ENCODE results near the gene FAM219A. TPM values are rescaled to one million over a fixed set of nuclear protein-coding genes. Genes with fewer than 3 reads are reported as not detected.

FAM219A gene
- total and polyA plus RNA-seq, 3 donors from 2014 or later = 12.2 to 17.9 (median 12.6) TPM

DNA sequence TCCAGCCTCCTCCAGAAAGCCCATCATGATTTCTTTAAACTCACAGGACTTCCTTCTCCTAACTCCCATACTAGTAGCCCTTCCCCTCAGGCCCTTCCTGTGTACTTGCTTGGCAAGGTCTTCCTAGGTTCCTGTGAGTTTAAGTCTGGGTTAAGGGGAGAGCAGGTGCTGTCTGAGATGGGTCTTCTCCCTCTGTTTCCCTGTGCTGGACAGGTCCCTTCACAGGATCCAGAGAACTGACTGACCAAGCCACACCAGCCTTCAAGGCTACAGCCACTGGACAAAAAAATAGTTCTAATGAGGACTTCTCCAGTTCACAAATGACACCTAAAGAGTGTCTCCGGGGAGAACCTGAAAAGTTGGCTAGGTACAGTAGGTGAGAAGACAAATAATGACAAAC, 52.2 kb downstream of the FAM219A start:
- intact Hi-C loops (cut with DNase I; ENCODE audit: low total_unique reads) = loop anchor here (10.0 kb wide), 1 partner anchor 99 kb away; no protein-coding TSS in a partner anchor
- Histone ChIP-seq H3K9me3 (no peaks in the 10 kb centered on the region), H3K36me3 (ENCODE audit: low read depth, missing control alignments) (no peaks in the 10 kb centered on the region), H3K27me3 (no peaks in the 10 kb centered on the region), H3K4me3 (no peak overlapping the region), H3K4me1 (no peaks in the 10 kb centered on the region), H3K27ac (no peak overlapping the region)
- 89 to 94% methylated on average over 1 of the region's 1 CpG for WGBS, 2 donors
- DNase-seq = no peak
- no peak for TF ChIP-seq POLR2A (IDR thresholded peaks at IDR 0.05)
- TF ChIP-seq, protein P1, sequence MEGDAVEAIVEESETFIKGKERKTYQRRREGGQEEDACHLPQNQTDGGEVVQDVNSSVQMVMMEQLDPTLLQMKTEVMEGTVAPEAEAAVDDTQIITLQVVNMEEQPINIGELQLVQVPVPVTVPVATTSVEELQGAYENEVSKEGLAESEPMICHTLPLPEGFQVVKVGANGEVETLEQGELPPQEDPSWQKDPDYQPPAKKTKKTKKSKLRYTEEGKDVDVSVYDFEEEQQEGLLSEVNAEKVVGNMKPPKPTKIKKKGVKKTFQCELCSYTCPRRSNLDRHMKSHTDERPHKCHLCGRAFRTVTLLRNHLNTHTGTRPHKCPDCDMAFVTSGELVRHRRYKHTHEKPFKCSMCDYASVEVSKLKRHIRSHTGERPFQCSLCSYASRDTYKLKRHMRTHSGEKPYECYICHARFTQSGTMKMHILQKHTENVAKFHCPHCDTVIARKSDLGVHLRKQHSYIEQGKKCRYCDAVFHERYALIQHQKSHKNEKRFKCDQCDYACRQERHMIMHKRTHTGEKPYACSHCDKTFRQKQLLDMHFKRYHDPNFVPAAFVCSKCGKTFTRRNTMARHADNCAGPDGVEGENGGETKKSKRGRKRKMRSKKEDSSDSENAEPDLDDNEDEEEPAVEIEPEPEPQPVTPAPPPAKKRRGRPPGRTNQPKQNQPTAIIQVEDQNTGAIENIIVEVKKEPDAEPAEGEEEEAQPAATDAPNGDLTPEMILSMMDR (IDR thresholded peaks at IDR 0.05) = no peak

DNA sequence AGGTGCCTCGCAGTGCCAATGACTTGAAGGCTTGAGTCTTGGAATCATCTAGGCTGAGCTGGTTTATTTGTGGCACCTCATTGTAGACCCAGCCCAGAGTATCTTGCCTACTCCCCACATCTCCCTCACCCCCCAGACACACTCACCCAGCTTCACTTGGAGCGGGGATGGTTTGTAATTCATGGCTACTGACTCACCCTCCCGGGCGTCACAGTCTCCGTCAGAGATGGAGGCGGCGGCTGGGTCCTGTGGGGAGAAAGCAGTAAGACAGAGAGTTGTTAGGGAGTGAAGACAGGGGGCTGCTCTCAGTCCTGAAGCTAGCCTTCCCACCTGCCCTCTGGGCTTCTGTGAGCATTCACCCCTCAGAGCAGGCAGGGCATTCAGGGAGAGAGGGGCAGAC, 52.7 kb downstream of the FAM219A start:
- TF ChIP-seq POLR2A (IDR thresholded peaks at IDR 0.05) = no peak
- TF ChIP-seq, protein P1 (IDR thresholded peaks at IDR 0.05) = no peak
- intact Hi-C loops (cut with DNase I; ENCODE audit: low total_unique reads) = loop anchor here (10.0 kb wide), 1 partner anchor 99 kb away; no protein-coding TSS in a partner anchor
- WGBS, 2 donors = 90 to 95% methylated on average over 6 to 7 of the region's 7 CpGs
- H3K9me3 ChIP-seq = no peaks in the 10 kb centered on the region
- H3K4me1 ChIP-seq = no peaks in the 10 kb centered on the region
- no peaks in the 10 kb centered on the region for H3K36me3 ChIP-seq (ENCODE audit: low read depth, missing control alignments)
- no peak overlapping the region for H3K4me3 ChIP-seq
- DNase-seq = no peak
- H3K27me3 ChIP-seq = no peaks in the 10 kb centered on the region
- no peak overlapping the region for H3K27ac ChIP-seq

DNA sequence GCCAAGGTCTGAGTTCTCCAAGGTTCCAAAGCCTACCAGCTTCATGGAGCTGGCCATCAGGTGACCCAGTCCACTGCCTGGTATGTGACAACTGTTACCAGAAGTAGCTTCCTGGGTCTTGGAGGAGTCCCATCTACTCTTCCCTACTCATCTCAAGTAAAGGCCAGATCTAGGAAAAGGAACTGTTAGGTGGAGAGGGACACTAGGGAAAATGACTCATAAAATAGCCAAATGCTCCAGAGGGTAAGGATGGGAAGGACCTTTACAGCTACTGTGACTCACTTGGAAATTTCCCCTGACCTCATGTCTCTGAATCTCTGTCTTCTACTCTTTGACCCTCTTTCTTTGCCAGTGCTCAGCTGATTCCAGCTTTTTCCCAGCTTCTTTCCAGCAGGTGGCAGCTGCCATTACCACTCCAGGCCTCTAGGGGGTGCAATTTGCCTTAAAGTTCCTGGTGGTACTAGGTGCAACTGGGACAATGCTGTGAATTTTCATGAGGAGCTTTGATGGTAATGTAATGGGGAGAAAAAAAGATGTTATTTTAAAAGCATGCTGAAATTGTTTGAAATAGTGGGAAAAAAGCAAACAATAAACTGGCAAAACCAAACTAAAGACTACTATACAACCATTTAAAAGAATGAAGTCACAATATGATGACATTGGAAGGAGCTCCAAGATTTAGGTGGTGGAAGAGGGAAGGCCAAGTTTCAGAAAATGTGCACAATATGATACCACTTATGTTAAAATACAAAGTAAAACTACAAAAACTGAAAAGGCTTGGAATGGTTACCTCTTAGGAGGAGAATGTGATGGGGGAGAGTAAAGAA, 54.6 kb downstream of the FAM219A start:
- Histone ChIP-seq H3K27ac (no peak overlapping the region), H3K4me1 (no peaks in the 10 kb centered on the region), H3K27me3 (no peaks in the 10 kb centered on the region), H3K9me3 (no peaks in the 10 kb centered on the region), H3K36me3 (ENCODE audit: low read depth, missing control alignments) (no peaks in the 10 kb centered on the region), H3K4me3 (no peak overlapping the region)
- DNase-seq = peak; percentile 88
- intact Hi-C loops (cut with DNase I; ENCODE audit: low total_unique reads) = loop anchor here (10.0 kb wide), 1 partner anchor 101 kb away; no protein-coding TSS in a partner anchor
- TF ChIP-seq, protein P1 (IDR thresholded peaks at IDR 0.05) = peak; percentile 92 to 98 (median 94)
- no peak for TF ChIP-seq POLR2A (IDR thresholded peaks at IDR 0.05)

DNA sequence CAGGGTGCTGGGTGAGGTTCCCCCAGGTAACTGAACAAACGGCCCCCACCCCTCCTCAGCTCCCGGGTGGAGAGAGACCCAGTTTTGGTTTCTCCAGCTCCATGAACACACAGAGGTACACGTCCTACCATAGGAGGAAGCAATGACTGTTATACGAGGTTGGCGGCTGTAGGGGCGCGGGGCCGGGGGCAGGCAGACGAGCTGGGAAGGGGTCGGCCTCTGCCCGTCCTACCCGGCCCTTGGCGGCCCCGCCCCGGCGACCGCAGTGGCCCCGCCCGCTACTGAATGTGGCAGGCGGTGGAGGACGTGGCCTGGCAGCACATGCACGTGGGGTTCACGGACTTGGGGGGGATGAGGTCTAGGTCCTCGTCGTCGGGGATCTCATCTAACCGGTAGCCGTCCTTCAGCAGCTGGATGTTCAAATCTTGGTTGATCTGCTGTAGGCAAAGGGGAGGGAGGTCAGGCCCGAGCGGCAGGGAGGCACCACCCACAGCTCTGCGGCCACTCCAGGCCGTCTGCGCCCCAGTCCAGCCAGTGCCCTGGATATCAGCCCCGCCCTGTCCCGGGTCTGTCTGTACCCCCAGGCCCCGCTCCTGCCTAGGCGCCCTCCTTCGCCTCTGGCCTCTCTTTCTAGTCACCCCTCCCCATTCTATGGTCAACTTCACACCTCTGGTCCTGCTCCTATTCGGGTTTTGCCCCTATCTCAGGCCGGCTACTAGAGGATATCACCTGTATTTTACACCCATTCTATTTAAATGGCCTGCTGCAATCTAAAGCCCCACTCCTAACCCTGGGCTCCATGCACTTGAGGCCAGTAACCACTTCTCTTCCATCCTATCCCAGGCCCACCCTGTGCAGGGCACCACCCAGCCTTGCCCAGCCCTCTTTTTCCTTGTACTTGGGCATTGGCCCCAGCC, 57.4 kb downstream of the FAM219A start:
- Histone ChIP-seq H3K4me3 (no peak overlapping the region), H3K27ac (no peak overlapping the region), H3K27me3 (no peaks in the 10 kb centered on the region), H3K36me3 (ENCODE audit: low read depth, missing control alignments) (no peaks in the 10 kb centered on the region), H3K9me3 (no peaks in the 10 kb centered on the region), H3K4me1 (no peaks in the 10 kb centered on the region)
- WGBS, 2 donors = 83% methylated on average over 25 to 40 of the region's 40 CpGs
- intact Hi-C loops (cut with DNase I; ENCODE audit: low total_unique reads) = loop anchor here (10.0 kb wide), 1 partner anchor 104 kb away; no protein-coding TSS in a partner anchor
- DNase-seq = no peak
- no peak for TF ChIP-seq POLR2A (IDR thresholded peaks at IDR 0.05)
- TF ChIP-seq, protein P1 (IDR thresholded peaks at IDR 0.05) = no peak

Measured in testis (tissue), 3 donors.